H1 (cell line): Measurements from ENCODE around the gene RHEX. TPM values are rescaled to one million over a fixed set of nuclear protein-coding genes. Genes with fewer than 3 reads are reported as not detected.
"Not testable (repeated sequence)": the region's sequence is repeated elsewhere in the genome, so short reads cannot be mapped to it uniquely, and the experiment has no call there.

ENCODE experiments used
- CTCF ChIA-PET: fragments of 300-600 bp; sonication (Branson Sonifier 250); formaldehyde crosslinking; loops from one replicate; lab custom pipeline; 2021; ENCODE audit not compliant: partially characterized antibody; lab: Charles Lee
- POLR2A ChIA-PET: fragments of 300-600 bp; sonication (Branson Sonifier 250); formaldehyde crosslinking; loops from one replicate; lab custom pipeline; 2021; ENCODE audit warnings: inconsistent platforms; ENCODE audit not compliant: partially characterized antibody; lab: Charles Lee
- DNase-seq, 2 experiments: peaks; one replicate each; pipeline versions ENCODE4 v3.0.0 to v3.0.0-alpha.2; 2010 to 2022; ENCODE audit warnings: low spot score in 2 of 2, low read depth in 1 of 2, mixed read lengths in 1 of 2
- FAIRE-seq: peaks from 2 replicates; lab custom pipeline; 2011; peaks lifted over from hg19 to GRCh38; lab: Jason Lieb, UNC
- H2AFZ ChIP-seq: 2 replicates; pipeline ENCODE4 v1.8.1; 2012; ENCODE audit warnings: low read length, inconsistent platforms
- H2AK5ac ChIP-seq: 2 replicates; pipeline ENCODE4 v1.6.1; 2013; ENCODE audit warnings: low read depth, low read length
- H2BK120ac ChIP-seq: replicated peaks from 2 replicates; pipeline ENCODE3; 2013; ENCODE audit warnings: low read depth, low read length, inconsistent platforms
- H2BK12ac ChIP-seq: 2 replicates; pipeline ENCODE4 v1.6.1; 2013; ENCODE audit warnings: low read depth, low read length
- H2BK15ac ChIP-seq: 2 replicates; pipeline ENCODE4 v1.6.1; 2013; ENCODE audit warnings: low read length
- H2BK20ac ChIP-seq: 2 replicates; pipeline ENCODE4 v1.6.1; 2013; ENCODE audit warnings: low read length
- H2BK5ac ChIP-seq: 2 replicates; pipeline ENCODE4 v1.6.1; 2013; ENCODE audit warnings: low read depth, low read length
- H3K14ac ChIP-seq: 2 replicates; pipeline ENCODE4 v1.6.1; 2013; ENCODE audit warnings: inconsistent platforms; ENCODE audit not compliant: insufficient read length
- H3K18ac ChIP-seq: 2 replicates; pipeline ENCODE4 v1.6.1; 2013; ENCODE audit warnings: low read length; ENCODE audit errors: extremely low read depth
- H3K23ac ChIP-seq: 2 replicates; pipeline ENCODE4 v1.6.1; 2013; ENCODE audit warnings: inconsistent platforms; ENCODE audit not compliant: insufficient read length
- H3K23me2 ChIP-seq: 2 replicates; pipeline ENCODE4 v1.6.1; 2013; ENCODE audit warnings: low read depth, low read length
- H3K27ac ChIP-seq: 2 replicates; pipeline ENCODE4 v1.6.1; 2011; ENCODE audit warnings: low read depth, low read length, inconsistent platforms
- H3K27me3 ChIP-seq, 4 experiments: replicated peaks in 1 of 4; 1 replicate in 1 of 4; 2 replicates in 3 of 4; pipeline versions ENCODE4 v1.6.1 to v1.8.1; 2011 to 2013; ENCODE audit warnings: low read length in 3 of 4, mild to moderate bottlenecking in 3 of 4, inconsistent platforms in 2 of 4, mixed read lengths in 2 of 4, moderate library complexity in 1 of 4; ENCODE audit not compliant: control insufficient read depth in 3 of 4, insufficient read depth in 3 of 4; ENCODE audit errors: extremely low read depth in 1 of 4
- H3K36me3 ChIP-seq, 4 experiments: 2 replicates each; pipeline versions ENCODE4 v1.6.1 to v1.8.1; 2011 to 2013; ENCODE audit warnings: mild to moderate bottlenecking in 4 of 4, low read length in 3 of 4, moderate library complexity in 2 of 4, control low read depth in 1 of 4, inconsistent platforms in 1 of 4; ENCODE audit not compliant: insufficient read depth in 4 of 4, control insufficient read depth in 2 of 4
- H3K4ac ChIP-seq: replicated peaks from 2 replicates; pipeline ENCODE3; 2013; ENCODE audit warnings: low read length, low read depth, mixed read lengths, inconsistent platforms; ENCODE audit not compliant: insufficient read length
- H3K4me1 ChIP-seq, 4 experiments: replicated peaks in 1 of 4; 1 replicate in 1 of 4; 2 replicates in 3 of 4; pipeline versions ENCODE4 v1.6.1 to v1.8.1; 2011 to 2013; ENCODE audit warnings: low read length in 3 of 4, inconsistent platforms in 2 of 4, mixed read lengths in 1 of 4; ENCODE audit not compliant: insufficient read depth in 4 of 4, control insufficient read depth in 3 of 4
- H3K4me2 ChIP-seq, 2 experiments: 2 replicates each; pipeline versions ENCODE4 v1.6.1 to v1.8.1; 2011 to 2013; ENCODE audit warnings: low read depth in 2 of 2, low read length in 2 of 2, control low read depth in 1 of 2, inconsistent platforms in 1 of 2, mild to moderate bottlenecking in 1 of 2; ENCODE audit not compliant: insufficient read depth in 1 of 2
- H3K4me3 ChIP-seq, 4 experiments: fragments of 200-600, 300-600 bp in 1 of 4; sonication (generic), shearing (Covaris generic), sonication (Bioruptor Twin) in 1 of 4; 2 replicates each; pipeline versions ENCODE4 v1.5.1 to v1.8.1; 2011 to 2016; ENCODE audit warnings: low read length in 4 of 4, low read depth in 3 of 4, control low read depth in 2 of 4, inconsistent platforms in 2 of 4, mild to moderate bottlenecking in 2 of 4, mixed read lengths in 1 of 4, moderate library complexity in 1 of 4; ENCODE audit not compliant: insufficient read depth in 2 of 4; ENCODE audit errors: extremely low read depth in 1 of 4
- H3K56ac ChIP-seq: replicated peaks from 2 replicates; pipeline ENCODE3; 2013; ENCODE audit warnings: low read depth, mild to moderate bottlenecking, mixed read lengths, low read length, inconsistent platforms; ENCODE audit not compliant: insufficient read length
- H3K79me1 ChIP-seq: 2 replicates; pipeline ENCODE4 v1.6.1; 2013; ENCODE audit warnings: low read depth, low read length, control low read depth
- H3K79me2 ChIP-seq, 2 experiments: 2 replicates each; pipeline versions ENCODE4 v1.6.1 to v1.8.1; 2012 to 2013; ENCODE audit warnings: low read length in 2 of 2, mild to moderate bottlenecking in 2 of 2, inconsistent platforms in 1 of 2; ENCODE audit not compliant: insufficient read depth in 2 of 2, control insufficient read depth in 1 of 2
- H3K9ac ChIP-seq, 4 experiments: replicated peaks in 1 of 4; 1 replicate in 1 of 4; 2 replicates in 3 of 4; pipeline versions ENCODE4 v1.6.1 to v1.8.1; 2011 to 2013; ENCODE audit warnings: low read depth in 3 of 4, low read length in 3 of 4, control low read depth in 2 of 4, mild to moderate bottlenecking in 2 of 4, moderate library complexity in 2 of 4, inconsistent platforms in 1 of 4; ENCODE audit errors: extremely low read depth in 1 of 4
- H3K9me3 ChIP-seq, 2 experiments: 2 replicates each; pipeline versions ENCODE4 v1.6.1 to v1.8.1; 2012 to 2013; ENCODE audit warnings: mild to moderate bottlenecking in 2 of 2, moderate library complexity in 2 of 2, control low read depth in 1 of 2, inconsistent platforms in 1 of 2, low read depth in 1 of 2, low read length in 1 of 2, mixed read lengths in 1 of 2; ENCODE audit not compliant: insufficient read depth in 2 of 2
- H4K20me1 ChIP-seq, 2 experiments: replicated peaks in 1 of 2; 2 replicates each; pipeline versions ENCODE3 to v1.8.1; 2011 to 2013; ENCODE audit warnings: inconsistent platforms in 2 of 2, low read length in 2 of 2, mild to moderate bottlenecking in 1 of 2; ENCODE audit not compliant: insufficient read depth in 2 of 2, control insufficient read depth in 1 of 2
- H4K5ac ChIP-seq: 2 replicates; pipeline ENCODE4 v1.6.1; 2013; ENCODE audit warnings: low read length, low read depth, mixed read lengths, inconsistent platforms; ENCODE audit not compliant: insufficient read length
- H4K8ac ChIP-seq: 2 replicates; pipeline ENCODE4 v1.8.0; 2013; ENCODE audit warnings: mild to moderate bottlenecking, moderate library complexity, low read length, inconsistent platforms; ENCODE audit not compliant: insufficient read depth; ENCODE audit errors: extremely low read depth
- H4K91ac ChIP-seq: replicated peaks from 2 replicates; pipeline ENCODE3; 2013; ENCODE audit warnings: low read length, mixed read lengths, inconsistent platforms; ENCODE audit not compliant: insufficient read length
- WGBS, 2 experiments: shearing (Covaris generic) in 1 of 2; methylation state at CpG; one replicate each; pipeline versions ENCODE4 v1.1.6 to v1.1.7; 2013 to 2015; ENCODE audit warnings: low lambda C conversion rate in 2 of 2, mixed read lengths in 2 of 2, inconsistent platforms in 1 of 2, low coverage in 1 of 2, missing lambda C conversion rate in 1 of 2; ENCODE audit not compliant: insufficient replicate concordance in 2 of 2, insufficient coverage in 1 of 2, insufficient read length in 1 of 2; ENCODE audit errors: extremely low coverage in 1 of 2, missing lambda C conversion rate in 1 of 2; 5-methylcytosine and 5-hydroxymethylcytosine counted together
- polyA plus RNA-seq, 7 experiments: library from polyadenylated mRNA; depleted of rRNA in 3 of 7; stranded (reverse) in 5 of 7; unstranded in 2 of 7; fragments of >200 nt in 5 of 7; fragments of 200-250 nt in 2 of 7; gene quantifications; 1 replicate in 5 of 7; 2 replicates in 1 of 7; 4 replicates in 1 of 7; pipeline versions ENCODE4 v1.2.1 to v1.2.3, GENCODE V29; 2011 to 2013; ENCODE audit warnings: missing spikeins in 2 of 7, mixed read lengths in 2 of 7
- total RNA-seq: library from RNA; stranded (reverse); fragmentation: NEBNext Ultra II Directional; extraction: Animal tissue kit (Norgen Biotek cat#: 25700); gene quantifications from 2 replicates; pipeline ENCODE4 v1.2.1, GENCODE V29; 2021

The RHEX gene
- total and polyA plus RNA-seq, 2 of the 8 experiments (the other 6 are each of a cell fraction or from before 2014, with no cell fraction given): not detected

GRCh38 chr1:206055069-206055625 is 2.2 kb downstream of the RHEX start:
- H3K9me3 ChIP-seq, H3K23me2 ChIP-seq, H4K20me1 ChIP-seq, H2BK15ac ChIP-seq, H4K8ac ChIP-seq, DNase-seq, H2AFZ ChIP-seq, H2BK120ac ChIP-seq, H2AK5ac ChIP-seq, H4K91ac ChIP-seq, H3K79me2 ChIP-seq, H2BK20ac ChIP-seq, FAIRE-seq, H3K4ac ChIP-seq, H3K23ac ChIP-seq, H3K36me3 ChIP-seq, H2BK12ac ChIP-seq, H3K9ac ChIP-seq, H4K5ac ChIP-seq, H3K27ac ChIP-seq, H3K14ac ChIP-seq, H3K56ac ChIP-seq, H3K18ac ChIP-seq, H3K4me2 ChIP-seq, H3K4me1 ChIP-seq, H3K27me3 ChIP-seq, POLR2A ChIA-PET, H3K79me1 ChIP-seq, H3K4me3 ChIP-seq, H2BK5ac ChIP-seq: not testable (repeated sequence)
- CTCF ChIA-PET: interaction anchor here (0.6 to 2.9 kb wide), 11 partner anchors 13 to 447 kb away, joined by 3 to 10 read pairs (median 3); no protein-coding TSS in a partner anchor
- WGBS, 2 experiments: 91% methylated on average over 12 of the region's 12 CpGs; no CpG with 5 or more reads in 1 of the 2 experiments
